GM23338 (cell line): ENCODE measurements around the gene DOCK10. TPM values are rescaled to one million over a fixed set of nuclear protein-coding genes. Genes with fewer than 3 reads are reported as not detected.

ENCODE experiments used
- CTCF ChIP-seq, 2 experiments: fragments of 200-600 bp in 1 of 2; sonication (generic) in 1 of 2; conservative IDR thresholded peaks; 2 replicates each; pipeline versions ENCODE4 v1.5.1 to v1.6.1; 2016 to 2017; ENCODE audit warnings: antibody characterized with exemption in 2 of 2, low read depth in 2 of 2, mild to moderate bottlenecking in 2 of 2, moderate library complexity in 1 of 2
- ETS1 ChIP-seq: IDR thresholded peaks from 2 replicates; pipeline ENCODE4 v1.6.1; 2016; ENCODE audit warnings: antibody characterized with exemption
- EZH2phosphoT487 ChIP-seq: fragments of 200-600 bp; sonication (generic); IDR thresholded peaks from one replicate; pipeline ENCODE4 v1.8.1; 2018; ENCODE audit warnings: antibody characterized with exemption; ENCODE audit not compliant: unreplicated experiment
- POLR2AphosphoS5 ChIP-seq: IDR thresholded peaks from 2 replicates; pipeline ENCODE4 v1.6.1; 2016; ENCODE audit warnings: antibody characterized with exemption, low read depth
- STAT1 ChIP-seq: IDR thresholded peaks from one replicate; pipeline ENCODE4 v1.6.1; 2016; ENCODE audit warnings: antibody characterized with exemption; ENCODE audit not compliant: unreplicated experiment
- ZNF331 ChIP-seq: fragments of 250-450 bp; sonication (Bioruptor Pico); IDR thresholded peaks from 2 replicates; pipeline ENCODE4 v1.5.0; 2020; ENCODE audit warnings: low read depth, mild to moderate bottlenecking, moderate library complexity
- ZNF462 ChIP-seq: fragments of 250-450 bp; sonication (Bioruptor Pico); IDR thresholded peaks from 2 replicates; pipeline ENCODE4 v1.5.0; 2020; ENCODE audit warnings: mild to moderate bottlenecking, moderate library complexity
- polyA plus RNA-seq: library from polyadenylated mRNA; unstranded; fragments of >200 nt; fragmentation: Nextera tagmentation; extraction: Ambion mirVana; gene quantifications from 2 replicates; pipeline ENCODE4 v1.2.1, GENCODE V29; 2016
- total RNA-seq: library from RNA; depleted of rRNA; stranded (reverse); fragments of >200 nt; shearing (Covaris generic); gene quantifications from 2 replicates; pipeline ENCODE4 v1.2.3, GENCODE V29; 2014

DOCK10 gene
- total and polyA plus RNA-seq, 2 experiments from 2014 or later, result 1.0 to 1.7 TPM

GRCh38 chr2:224946895-224947294 is 95.4 kb downstream of the DOCK10 start (continued):
- TF ChIP-seq ZNF462 (CRISPR knock-in tag) (no peak), EZH2phosphoT487 (no peak), CTCF (conservative IDR thresholded peaks at IDR 0.05; ENCODE audit: low read depth in 2 of 2) (no peak), STAT1 (no peak), ETS1 (no peak), POLR2AphosphoS5 (no peak), ZNF331 (no peak)
